Lung (tissue), 12 donors: Measurements from ENCODE around the gene ESYT3. TPM values are rescaled to one million over a fixed set of nuclear protein-coding genes. Genes with fewer than 3 reads are reported as not detected.
"Not testable (repeated sequence)": the region's sequence is repeated elsewhere in the genome, so short reads cannot be mapped to it uniquely, and the experiment has no call there.

ENCODE experiments used
- ATAC-seq: fragments of 200-7000 bp; cut with Tn5 transposase; one replicate; pipeline ENCODE4 v1.9.1; 2020; ENCODE audit warnings: moderate number of reproducible peaks; ENCODE audit not compliant: insufficient read depth, low FRiP score
- DNase-seq, 3 donors: peaks; one replicate each; pipeline ENCODE4 v3.0.0-alpha.2; 2013 to 2017
- H3K27ac ChIP-seq, 2 donors: one replicate each; pipeline ENCODE4 v1.5.1; 2013; ENCODE audit warnings: mild to moderate bottlenecking in 2 of 2, moderate library complexity in 2 of 2, control low read depth in 1 of 2, inconsistent platforms in 1 of 2, low read depth in 1 of 2, low read length in 1 of 2
- H3K27me3 ChIP-seq, 3 donors: one replicate each; pipeline ENCODE4 v1.5.1; 2013; ENCODE audit warnings: low read length in 2 of 3; ENCODE audit not compliant: control insufficient read depth in 3 of 3, insufficient read depth in 3 of 3
- H3K36me3 ChIP-seq, 4 donors: one replicate each; pipeline ENCODE4 v1.5.1; 2013; ENCODE audit warnings: low read length in 4 of 4, mild to moderate bottlenecking in 1 of 4, moderate library complexity in 1 of 4; ENCODE audit not compliant: control insufficient read depth in 4 of 4, insufficient read depth in 4 of 4
- H3K4me1 ChIP-seq, 5 donors: one replicate each; pipeline ENCODE4 v1.5.1; 2013; ENCODE audit warnings: low read length in 5 of 5, mild to moderate bottlenecking in 2 of 5, moderate library complexity in 1 of 5; ENCODE audit not compliant: control insufficient read depth in 5 of 5, insufficient read depth in 5 of 5
- H3K4me3 ChIP-seq: one replicate; pipeline ENCODE4 v1.5.1; 2013; ENCODE audit warnings: mild to moderate bottlenecking, control low read depth, moderate library complexity
- H3K9ac ChIP-seq, 2 donors: one replicate each; pipeline ENCODE4 v1.5.1; 2013; ENCODE audit warnings: low read length in 2 of 2, control low read depth in 1 of 2; ENCODE audit not compliant: insufficient read depth in 1 of 2
- H3K9me3 ChIP-seq, 4 donors: one replicate each; pipeline ENCODE4 v1.5.1; 2013; ENCODE audit warnings: low read length in 3 of 4, mild to moderate bottlenecking in 1 of 4, moderate library complexity in 1 of 4; ENCODE audit not compliant: control insufficient read depth in 4 of 4, insufficient read depth in 3 of 4
- WGBS, 2 donors: extraction: QIAGEN DNeasy Blood & Tissue Kit; methylation state at CpG; one replicate each; pipeline ENCODE4 v1.1.7; 2013; 5-methylcytosine and 5-hydroxymethylcytosine counted together
- polyA plus RNA-seq, 2 donors: library from polyadenylated mRNA; stranded (reverse); fragments of 200-250 nt; gene quantifications; one replicate each; pipeline ENCODE4 v1.2.1, GENCODE V29; 2013
- total RNA-seq, 2 donors: library from RNA; depleted of rRNA in 1 of 2; stranded (reverse); fragments of >200 nt in 1 of 2; gene quantifications; one replicate each; pipeline ENCODE4 v1.2.1, GENCODE V29; 2014 to 2021
- TF ChIP-seq, protein P1 (sequence below): IDR thresholded peaks from 2 replicates; pipeline ENCODE4 v1.5.1; 2012; ENCODE audit warnings: mild to moderate bottlenecking; ENCODE audit errors: control extremely low read depth, extremely low read depth
- donor health status: control.
- donor health status: control.
- donor health status: Bipolar disorder and iron deficiency.
- donor health status: healthy.
- donor health status: DM: yes; HTN: yes; CAD: no.

The ESYT3 gene
- total and polyA plus RNA-seq, 4 donors, result 5.7 to 71.0 (median 27.0) TPM

DNA sequence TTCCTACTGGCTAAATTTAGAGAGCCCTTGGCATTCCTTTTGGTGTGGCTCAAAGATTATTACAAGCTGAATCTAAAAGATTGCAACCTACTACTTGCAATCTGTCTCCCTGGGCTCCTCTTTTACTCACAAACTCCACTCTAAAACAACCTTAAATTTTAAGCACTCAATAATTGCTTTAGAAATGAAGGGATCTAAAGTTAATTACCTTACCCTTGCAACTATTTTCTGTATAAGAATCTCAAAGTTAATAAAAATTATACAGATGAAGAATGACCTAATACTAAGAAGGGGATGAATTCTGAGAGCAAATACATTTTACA is 60.2 kb downstream of the ESYT3 start:
- TF ChIP-seq, protein P1, sequence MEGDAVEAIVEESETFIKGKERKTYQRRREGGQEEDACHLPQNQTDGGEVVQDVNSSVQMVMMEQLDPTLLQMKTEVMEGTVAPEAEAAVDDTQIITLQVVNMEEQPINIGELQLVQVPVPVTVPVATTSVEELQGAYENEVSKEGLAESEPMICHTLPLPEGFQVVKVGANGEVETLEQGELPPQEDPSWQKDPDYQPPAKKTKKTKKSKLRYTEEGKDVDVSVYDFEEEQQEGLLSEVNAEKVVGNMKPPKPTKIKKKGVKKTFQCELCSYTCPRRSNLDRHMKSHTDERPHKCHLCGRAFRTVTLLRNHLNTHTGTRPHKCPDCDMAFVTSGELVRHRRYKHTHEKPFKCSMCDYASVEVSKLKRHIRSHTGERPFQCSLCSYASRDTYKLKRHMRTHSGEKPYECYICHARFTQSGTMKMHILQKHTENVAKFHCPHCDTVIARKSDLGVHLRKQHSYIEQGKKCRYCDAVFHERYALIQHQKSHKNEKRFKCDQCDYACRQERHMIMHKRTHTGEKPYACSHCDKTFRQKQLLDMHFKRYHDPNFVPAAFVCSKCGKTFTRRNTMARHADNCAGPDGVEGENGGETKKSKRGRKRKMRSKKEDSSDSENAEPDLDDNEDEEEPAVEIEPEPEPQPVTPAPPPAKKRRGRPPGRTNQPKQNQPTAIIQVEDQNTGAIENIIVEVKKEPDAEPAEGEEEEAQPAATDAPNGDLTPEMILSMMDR, result no peak
- Histone ChIP-seq H3K27me3 (no peaks in the 10 kb centered on the region), H3K9me3 (peaks cover 0 to 8% (median 4%) of the 10 kb centered on the region in 4 donors), H3K4me1 (peaks cover 0 to 15% (median 0%) of the 10 kb centered on the region in 5 donors), H3K4me3 (no peak overlapping the region), H3K27ac (peak overlapping the region in 1 of 2 donors; percentile 45), H3K9ac (no peak overlapping the region), H3K36me3 (peaks cover 1 to 8% (median 6%) of the 10 kb centered on the region in 4 donors)
- DNase-seq (no peak), ATAC-seq (no peak)

DNA sequence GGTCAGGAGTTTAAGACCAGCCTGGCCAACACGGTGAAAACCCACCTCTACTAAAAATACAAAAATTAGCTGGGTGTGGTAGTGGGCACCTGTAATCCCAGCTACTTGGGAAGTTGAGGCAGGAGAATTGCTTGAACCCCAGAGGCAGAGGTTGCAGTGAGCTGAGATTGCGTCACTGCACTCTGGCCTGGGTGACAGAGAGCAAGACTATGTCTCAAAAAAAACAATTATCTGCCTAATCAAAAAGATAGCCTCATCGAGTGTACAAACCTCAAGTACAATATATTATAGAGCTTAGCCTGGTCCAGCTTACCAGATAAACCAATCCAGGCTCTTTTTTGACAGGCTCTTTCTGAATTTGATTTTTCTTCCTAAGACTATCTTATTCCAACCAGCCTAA is 61.2 kb downstream of the ESYT3 start:
- DNase-seq, H3K27me3 ChIP-seq, H3K27ac ChIP-seq, H3K9me3 ChIP-seq, H3K36me3 ChIP-seq, H3K9ac ChIP-seq, H3K4me3 ChIP-seq, ATAC-seq: not testable (repeated sequence)
- H3K4me1 ChIP-seq, result peaks cover 0 to 15% (median 0%) of the 10 kb centered on the region in 5 donors
- WGBS, 2 donors, result 86 to 91% methylated on average over 3 of the region's 3 CpGs

DNA sequence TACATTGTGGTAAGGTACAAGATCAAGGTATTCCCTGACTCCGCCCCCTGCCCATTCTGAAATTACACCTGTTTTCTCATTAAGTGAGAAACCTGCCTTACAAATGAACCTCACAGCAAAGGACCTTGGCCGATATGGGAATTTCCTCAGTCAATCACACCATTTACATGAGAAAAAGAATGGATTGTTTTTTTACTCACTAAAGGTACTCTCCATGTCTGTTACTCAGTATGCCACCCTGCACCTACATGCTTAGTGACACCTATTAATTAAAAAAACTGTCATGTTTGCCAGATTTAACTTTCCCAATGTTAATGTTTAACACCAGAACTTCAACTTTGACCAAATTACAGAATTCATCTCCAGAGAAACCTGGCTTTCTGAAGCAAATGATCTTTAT is 62.0 kb downstream of the ESYT3 start:
- Histone ChIP-seq H3K36me3 (peaks cover 4 to 8% (median 7%) of the 10 kb centered on the region in 4 donors), H3K9me3 (peaks cover 0 to 8% (median 4%) of the 10 kb centered on the region in 4 donors), H3K4me1 (peaks cover 0 to 15% (median 0%) of the 10 kb centered on the region in 5 donors), H3K27me3 (no peaks in the 10 kb centered on the region), H3K4me3 (no peak overlapping the region), H3K9ac (no peak overlapping the region), H3K27ac (peak overlapping the region in 1 of 2 donors; percentile 4)
- 92% methylated on average over 2 of the region's 2 CpGs for WGBS, 2 donors
- ATAC-seq (no peak), DNase-seq (no peak)
- TF ChIP-seq, protein P1, result no peak

DNA sequence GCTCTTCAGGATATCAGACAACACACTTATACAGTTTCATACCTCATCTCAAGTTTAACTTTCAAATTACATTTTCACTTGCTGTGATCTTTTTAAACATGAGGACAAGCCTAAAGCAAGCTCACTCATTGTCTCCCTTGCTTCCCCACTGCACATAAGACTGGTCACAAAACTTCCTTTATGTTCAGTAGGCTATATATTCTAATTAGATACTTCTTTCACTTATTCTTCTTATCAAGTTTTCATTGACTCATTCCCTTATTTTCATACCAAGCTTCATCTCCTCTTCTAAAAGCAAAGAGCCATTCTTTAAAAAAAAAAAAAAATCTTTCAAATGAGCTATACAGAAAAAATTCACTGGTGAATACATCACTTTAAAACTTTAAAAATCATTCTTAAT is 62.6 kb downstream of the ESYT3 start:
- ATAC-seq (no peak), DNase-seq (no peak)
- Histone ChIP-seq H3K27me3 (no peaks in the 10 kb centered on the region), H3K36me3 (peaks cover 4 to 8% (median 8%) of the 10 kb centered on the region in 4 donors), H3K4me3 (no peak overlapping the region), H3K27ac (no peak overlapping the region), H3K9me3 (peaks cover 0 to 6% (median 3%) of the 10 kb centered on the region in 4 donors), H3K4me1 (peaks cover 0 to 15% (median 0%) of the 10 kb centered on the region in 5 donors), H3K9ac (no peak overlapping the region)
- TF ChIP-seq, protein P1, result no peak
